ENCODE measurements around the gene RDH5.

RDH5 gene

DNA sequence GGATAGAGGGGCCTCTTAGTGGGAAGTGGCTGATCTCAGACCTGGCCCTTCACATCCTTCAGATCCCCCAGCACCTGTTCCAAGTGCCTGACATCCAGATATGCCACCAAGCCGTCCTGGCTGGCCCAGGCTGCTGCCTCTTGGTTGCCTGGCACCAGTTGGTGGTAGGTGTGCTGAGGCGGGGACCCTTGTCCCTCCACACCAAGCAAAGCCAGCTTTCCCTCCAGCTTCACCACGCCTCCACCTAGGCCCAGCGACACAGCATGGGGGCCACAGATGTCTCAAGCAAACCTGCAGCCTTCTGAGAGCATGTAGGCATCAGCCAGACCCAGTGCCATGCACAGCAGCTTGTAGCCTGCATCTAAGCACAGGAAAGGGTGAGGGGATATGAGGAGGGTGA, 12.1 kb downstream of the RDH5 start:
- ChIA-PET CTCF (interaction anchor here (1.0 to 2.1 kb wide), 2 partner anchors 9 to 34 kb away, joined by 3 to 4 read pairs; no protein-coding TSS in a partner anchor), POLR2A (interaction anchor here (1.3 kb wide), 1 partner anchor 16 kb away, joined by 3 read pairs; the partner anchor contains the start of gene BLOC1S1)
- TF ChIP-seq SUZ12 (IDR thresholded peaks at IDR 0.05) (no peak), LEF1 (IDR thresholded peaks at IDR 0.05; ENCODE audit: borderline replicate concordance) (no peak), ZNF384 (IDR thresholded peaks at IDR 0.05) (no peak), L3MBTL2 (conservative IDR thresholded peaks at IDR 0.05) (no peak), HDGF (IDR thresholded peaks at IDR 0.05; ENCODE audit: borderline replicate concordance) (no peak), FOXA1 (IDR thresholded peaks at IDR 0.05) (no peak), SP1 (IDR thresholded peaks at IDR 0.05) (no peak), CTBP1 (IDR thresholded peaks at IDR 0.05; ENCODE audit: borderline replicate concordance) (no peak), FOXK2 (IDR thresholded peaks at IDR 0.05) (no peak)
- DNase-seq (ENCODE audit: extremely low spot score), result no peak

DNA sequence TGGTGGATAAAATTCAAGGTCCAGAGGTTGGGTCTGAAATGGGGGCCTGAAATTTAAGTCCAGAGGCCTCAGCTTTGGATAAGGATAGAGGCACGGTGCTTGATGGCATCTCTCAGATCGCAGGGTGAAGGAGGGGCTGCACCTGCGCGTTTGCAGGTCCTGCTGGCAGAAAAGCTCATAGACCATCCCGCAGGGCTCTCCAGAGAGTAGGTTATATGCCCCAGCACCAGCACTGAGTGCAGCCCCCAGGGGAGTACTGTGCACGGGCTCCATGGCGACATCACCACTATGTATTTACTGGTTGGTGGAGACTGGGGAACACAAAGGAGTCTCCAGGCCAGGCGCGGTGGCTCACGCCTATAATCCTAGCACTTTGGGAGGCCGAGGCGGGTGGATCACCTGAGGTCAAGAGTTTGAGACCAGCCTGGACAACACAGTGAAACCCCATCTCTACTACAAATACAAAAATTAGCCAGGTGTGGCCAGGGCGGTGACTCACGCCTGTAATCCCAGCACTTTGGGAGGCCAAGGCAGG, 12.9 kb downstream of the RDH5 start:
- DNase-seq (ENCODE audit: extremely low spot score), result no peak
- TF ChIP-seq NFRKB (IDR thresholded peaks at IDR 0.05) (no peak), L3MBTL2 (conservative IDR thresholded peaks at IDR 0.05) (no peak), FOXK2 (IDR thresholded peaks at IDR 0.05) (no peak), SUZ12 (IDR thresholded peaks at IDR 0.05) (no peak), HDGF (IDR thresholded peaks at IDR 0.05; ENCODE audit: borderline replicate concordance) (no peak), LEF1 (IDR thresholded peaks at IDR 0.05; ENCODE audit: borderline replicate concordance) (no peak), CTBP1 (IDR thresholded peaks at IDR 0.05; ENCODE audit: borderline replicate concordance) (no peak), TARDBP (IDR thresholded peaks at IDR 0.05) (no peak), ARNT (IDR thresholded peaks at IDR 0.05) (no peak), BHLHE40 (IDR thresholded peaks at IDR 0.05; ENCODE audit: borderline replicate concordance) (no peak)
- TF ChIP-seq, protein P1, sequence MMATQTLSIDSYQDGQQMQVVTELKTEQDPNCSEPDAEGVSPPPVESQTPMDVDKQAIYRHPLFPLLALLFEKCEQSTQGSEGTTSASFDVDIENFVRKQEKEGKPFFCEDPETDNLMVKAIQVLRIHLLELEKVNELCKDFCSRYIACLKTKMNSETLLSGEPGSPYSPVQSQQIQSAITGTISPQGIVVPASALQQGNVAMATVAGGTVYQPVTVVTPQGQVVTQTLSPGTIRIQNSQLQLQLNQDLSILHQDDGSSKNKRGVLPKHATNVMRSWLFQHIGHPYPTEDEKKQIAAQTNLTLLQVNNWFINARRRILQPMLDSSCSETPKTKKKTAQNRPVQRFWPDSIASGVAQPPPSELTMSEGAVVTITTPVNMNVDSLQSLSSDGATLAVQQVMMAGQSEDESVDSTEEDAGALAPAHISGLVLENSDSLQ (IDR thresholded peaks at IDR 0.05), result no peak
- POLR2A ChIA-PET, result interaction anchor here (1.3 kb wide), 1 partner anchor 17 kb away, joined by 3 read pairs; the partner anchor contains the start of gene BLOC1S1
- CTCF ChIA-PET, result interaction anchor here (2.1 kb wide), 1 partner anchor 10 kb away, joined by 4 read pairs; no protein-coding TSS in a partner anchor

DNA sequence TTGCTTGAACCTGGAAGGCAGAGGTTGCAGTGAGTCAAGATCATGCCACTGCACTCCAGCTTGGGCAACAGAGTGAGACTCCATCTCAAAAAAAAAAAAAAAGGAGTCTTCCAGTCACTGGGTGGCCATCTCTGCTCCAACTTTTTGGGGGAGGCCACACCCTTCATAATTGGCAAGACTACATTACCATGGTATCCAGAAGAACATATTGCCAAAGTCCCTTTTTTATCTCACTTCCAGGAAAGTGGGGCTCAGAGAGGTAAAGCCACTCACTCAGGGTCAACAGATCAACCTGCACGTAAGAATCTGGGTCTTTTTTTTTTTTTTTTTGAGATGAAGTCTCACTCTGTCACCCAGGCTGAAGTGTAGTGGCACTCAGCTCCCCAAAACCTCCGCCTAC, 13.7 kb downstream of the RDH5 start:
- POLR2A ChIA-PET, result no interaction called here
- TF ChIP-seq L3MBTL2 (conservative IDR thresholded peaks at IDR 0.05), result no peak
- no peak for TF ChIP-seq ARNT (IDR thresholded peaks at IDR 0.05)
- no peak for TF ChIP-seq HDGF (IDR thresholded peaks at IDR 0.05; ENCODE audit: borderline replicate concordance)
- no peak for TF ChIP-seq TARDBP (IDR thresholded peaks at IDR 0.05)
- no peak for TF ChIP-seq SP1 (IDR thresholded peaks at IDR 0.05)
- TF ChIP-seq SUZ12 (IDR thresholded peaks at IDR 0.05), result no peak
- no peak for TF ChIP-seq FOXK2 (IDR thresholded peaks at IDR 0.05)
- TF ChIP-seq, protein P1 (IDR thresholded peaks at IDR 0.05), result no peak
- TF ChIP-seq LEF1 (IDR thresholded peaks at IDR 0.05; ENCODE audit: borderline replicate concordance), result no peak
- no peak for TF ChIP-seq NFRKB (IDR thresholded peaks at IDR 0.05)
- TF ChIP-seq BHLHE40 (IDR thresholded peaks at IDR 0.05; ENCODE audit: borderline replicate concordance), result no peak
- no peak for TF ChIP-seq FOXM1 (IDR thresholded peaks at IDR 0.05; ENCODE audit: borderline replicate concordance)
- TF ChIP-seq ELF4 (IDR thresholded peaks at IDR 0.05), result no peak
- no peak for TF ChIP-seq CTBP1 (IDR thresholded peaks at IDR 0.05; ENCODE audit: borderline replicate concordance)
- no peak for TF ChIP-seq FOXA1 (IDR thresholded peaks at IDR 0.05)
- no peak for TF ChIP-seq ZNF384 (IDR thresholded peaks at IDR 0.05)
- DNase-seq (ENCODE audit: extremely low spot score), result no peak
- CTCF ChIA-PET, result interaction anchor here (0.6 to 2.1 kb wide), 4 partner anchors 9 to 799 kb away, joined by 3 to 7 read pairs (median 4); no protein-coding TSS in a partner anchor

DNA sequence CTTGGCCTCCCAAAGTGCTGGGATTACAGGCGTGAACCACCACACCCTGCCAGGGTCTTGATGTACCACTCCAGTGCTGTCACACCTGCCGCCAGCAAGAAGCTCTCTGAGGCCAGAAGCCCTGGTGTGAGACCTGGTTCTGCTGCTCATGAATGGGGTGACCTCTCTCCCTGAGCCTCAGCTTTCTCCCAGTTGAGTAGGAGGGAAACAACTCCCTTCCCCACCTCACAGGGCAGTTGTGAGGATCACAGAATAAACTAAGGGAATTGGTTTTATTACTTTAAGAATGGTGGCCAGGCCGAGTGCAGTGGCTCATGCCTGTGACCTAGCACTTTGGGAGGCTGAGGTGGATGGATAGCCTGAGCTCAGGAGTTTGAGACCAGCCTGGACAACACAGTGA, 14.4 kb downstream of the RDH5 start:
- no peak for DNase-seq (ENCODE audit: extremely low spot score)
- CTCF ChIA-PET, result interaction anchor here (0.6 to 1.5 kb wide), 2 partner anchors 10 to 798 kb away, joined by 3 read pairs; no protein-coding TSS in a partner anchor
- no peak for TF ChIP-seq FOXA1 (IDR thresholded peaks at IDR 0.05)
- TF ChIP-seq BHLHE40 (IDR thresholded peaks at IDR 0.05; ENCODE audit: borderline replicate concordance), result no peak
- no peak for TF ChIP-seq ZNF384 (IDR thresholded peaks at IDR 0.05)
- TF ChIP-seq CTBP1 (IDR thresholded peaks at IDR 0.05; ENCODE audit: borderline replicate concordance), result no peak
- TF ChIP-seq ARNT (IDR thresholded peaks at IDR 0.05), result no peak
- TF ChIP-seq, protein P1 (IDR thresholded peaks at IDR 0.05), result no peak
- no peak for TF ChIP-seq NFRKB (IDR thresholded peaks at IDR 0.05)
- TF ChIP-seq SUZ12 (IDR thresholded peaks at IDR 0.05), result no peak
- no peak for TF ChIP-seq L3MBTL2 (conservative IDR thresholded peaks at IDR 0.05)
- no peak for TF ChIP-seq ELF4 (IDR thresholded peaks at IDR 0.05)
- TF ChIP-seq SP1 (IDR thresholded peaks at IDR 0.05), result no peak
- no peak for TF ChIP-seq LEF1 (IDR thresholded peaks at IDR 0.05; ENCODE audit: borderline replicate concordance)
- no peak for TF ChIP-seq FOXK2 (IDR thresholded peaks at IDR 0.05)
- no peak for TF ChIP-seq TARDBP (IDR thresholded peaks at IDR 0.05)
- POLR2A ChIA-PET, result no interaction called here

DNA sequence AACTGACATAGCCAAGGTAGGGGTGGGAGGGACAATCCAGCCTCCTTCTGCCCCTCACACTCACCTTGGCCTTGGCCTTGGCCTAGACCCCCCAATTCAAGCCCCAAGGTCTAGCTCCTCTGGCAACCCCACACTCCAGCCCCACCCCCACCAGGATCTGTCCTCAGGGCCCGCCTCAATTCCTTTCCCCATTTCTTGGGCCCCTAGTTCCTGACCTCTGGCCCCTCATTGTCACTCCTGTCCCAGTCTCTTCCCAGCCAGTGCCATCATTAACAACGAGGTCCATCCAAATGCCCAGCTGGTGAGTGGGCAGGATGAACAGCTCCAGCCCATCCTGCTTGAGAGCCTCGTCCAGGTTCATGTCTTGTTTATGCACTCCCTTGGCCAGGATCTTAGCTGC, 15.9 kb downstream of the RDH5 start:
- TF ChIP-seq L3MBTL2 (conservative IDR thresholded peaks at IDR 0.05) (no peak), ARNT (IDR thresholded peaks at IDR 0.05) (no peak), ELF4 (IDR thresholded peaks at IDR 0.05) (no peak), FOXA1 (IDR thresholded peaks at IDR 0.05) (no peak), NFRKB (IDR thresholded peaks at IDR 0.05) (no peak), SP1 (IDR thresholded peaks at IDR 0.05) (no peak), FOXM1 (IDR thresholded peaks at IDR 0.05; ENCODE audit: borderline replicate concordance) (no peak), HDGF (IDR thresholded peaks at IDR 0.05; ENCODE audit: borderline replicate concordance) (no peak), SUZ12 (IDR thresholded peaks at IDR 0.05) (no peak), LEF1 (IDR thresholded peaks at IDR 0.05; ENCODE audit: borderline replicate concordance) (no peak), CTBP1 (IDR thresholded peaks at IDR 0.05; ENCODE audit: borderline replicate concordance) (no peak)
- TF ChIP-seq, protein P1 (IDR thresholded peaks at IDR 0.05), result no peak
- DNase-seq (ENCODE audit: extremely low spot score), result no peak
- ChIA-PET CTCF (interaction anchor here (0.6 kb wide), 1 partner anchor 89 kb away, joined by 4 read pairs; no protein-coding TSS in a partner anchor), POLR2A (interaction anchor here (1.3 to 3.3 kb wide), 2 partner anchors 12 to 82 kb away, joined by 3 to 28 read pairs; partner anchors contain the start of genes ORMDL2 and SARNP)

All from HEK293T (cell line).